Prostate gland (tissue), 2 donors: ENCODE results near the gene GRB7. TPM values are rescaled to one million over a fixed set of nuclear protein-coding genes. Genes with fewer than 3 reads are reported as not detected.

Experiments used
- DNase-seq: peaks from one replicate; pipeline ENCODE4 v3.0.0-alpha.2; 2019; ENCODE audit warnings: low spot score
- H3K27ac ChIP-seq, 2 donors: fragments of 200-600 bp; sonication (generic); 2 replicates each; pipeline ENCODE4 v1.5.1; 2017 to 2019
- H3K27me3 ChIP-seq: fragments of 200-600 bp; sonication (generic); replicated peaks from 2 replicates; pipeline ENCODE4 v1.5.1; 2019; ENCODE audit not compliant: insufficient read depth
- H3K36me3 ChIP-seq, 2 donors: fragments of 200-600 bp; sonication (generic); 1 replicate in 1 of 2; 2 replicates in 1 of 2; pipeline versions ENCODE4 v1.5.1 to v1.8.1; 2017 to 2019
- H3K4me1 ChIP-seq: fragments of 200-600 bp; sonication (generic); replicated peaks from 2 replicates; pipeline ENCODE4 v1.5.1; 2019
- H3K4me3 ChIP-seq, 2 donors: fragments of 200-600 bp; sonication (generic); 2 replicates each; pipeline ENCODE4 v1.5.1; 2017 to 2019
- H3K9me3 ChIP-seq: fragments of 200-600 bp; sonication (generic); 2 replicates; pipeline ENCODE4 v1.5.1; 2017
- CTCF ChIP-seq, 4 experiments: fragments of 200-600 bp in 2 of 4; fragments of 450-650 bp in 2 of 4; sonication (generic) in 2 of 4; IDR thresholded peaks; 1 replicate in 3 of 4; 2 replicates in 1 of 4; pipeline ENCODE4 v1.5.1; 2016 to 2019; ENCODE audit warnings: antibody characterized with exemption in 4 of 4, mild to moderate bottlenecking in 2 of 4, moderate library complexity in 2 of 4
- POLR2A ChIP-seq: fragments of 450-650 bp; IDR thresholded peaks from one replicate; pipeline ENCODE4 v1.6.1; 2016; ENCODE audit warnings: antibody characterized with exemption, mild to moderate bottlenecking
- POLR2AphosphoS5 ChIP-seq: sonication (generic); formaldehyde crosslinking; IDR thresholded peaks from one replicate; pipeline ENCODE4 v1.6.1; 2017; ENCODE audit warnings: antibody characterized with exemption
- WGBS: methylation state at CpG from one replicate; pipeline ENCODE4 v1.1.5; 2018; 5-methylcytosine and 5-hydroxymethylcytosine counted together
- intact Hi-C: fragments of 100-400 bp; cut with DNase I; formaldehyde crosslinking; loops from one replicate; pipeline ENCODE4 v1.14.2; 2022
- microRNA-seq: library from miRNA; unstranded; fragments of <30 nt; microRNA quantifications from one replicate; pipeline ENCODE4, GENCODE V29; 2016
- small RNA-seq, 2 donors: library from RNA; depleted of rRNA; stranded (forward); fragments of <200 nt; gene quantifications; one replicate each; pipeline ENCODE3, GENCODE V24; 2016
- total RNA-seq, 2 donors: library from RNA; depleted of rRNA; stranded (reverse); fragments of >200 nt; gene quantifications; one replicate each; pipeline ENCODE4 v1.1.0, GENCODE V29; 2016

The GRB7 gene
- total RNA-seq, 2 donors from 2014 or later: 25.7 to 32.6 TPM

- Histone ChIP-seq H3K4me3 (no peak overlapping the region), H3K4me1 (no peaks in the 10 kb centered on the region), H3K9me3 (no peaks in the 10 kb centered on the region), H3K36me3 (no peaks in the 10 kb centered on the region), H3K27ac (no peak overlapping the region), H3K27me3 (no peaks in the 10 kb centered on the region)
- 93% methylated on average over 2 of the region's 2 CpGs for WGBS
- no peak for TF ChIP-seq POLR2AphosphoS5
- no peak for TF ChIP-seq POLR2A
- no peak for TF ChIP-seq CTCF (IDR thresholded peaks at IDR 0.05)
- DNase-seq: no peak
- intact Hi-C loops: no loop called here
Observed at GRCh38 chr17:39794249-39794970, 56.7 kb downstream of the GRB7 start.

Small RNA genes within 50 kb of the gene (microRNA-seq; reads per million reads assigned to microRNA genes)
- 2.2 reads per million, percentile 31 among the genes with 10 or more reads in this experiment for gene MIR4728

Small RNA genes within 50 kb of the gene (small RNA-seq; reads per million reads assigned to genes)
- 0.20 to 1.1 reads per million in 2 donors for gene MIR4728

Other genes with a start within 250 kb of the GRB7 start
- under 1 TPM in 1 of 2 donors, not detected in 1; 0.17 TPM for gene NEUROD2, start 130.0 kb upstream of the GRB7 start, total RNA-seq
- gene PPP1R1B, start 111.0 kb upstream of the GRB7 start, total RNA-seq: 100 to 1,000 TPM in 1 of 2 donors, 10 to 100 TPM in 1; 69.0 to 108 TPM
- gene STARD3, start 100.8 kb upstream of the GRB7 start, total RNA-seq: 100 to 1,000 TPM in 1 of 2 donors, 10 to 100 TPM in 1; 52.5 to 202 TPM
- 10 to 100 TPM in 1 of 2 donors, 1 to 10 TPM in 1; 4.3 to 44.3 TPM for gene TCAP, start 72.6 kb upstream of the GRB7 start, total RNA-seq
- gene PNMT, start 69.5 kb upstream of the GRB7 start, total RNA-seq: 1 to 10 TPM; 2.7 to 5.8 TPM
- gene PGAP3, start 49.9 kb upstream of the GRB7 start, total RNA-seq: 10 to 100 TPM; 44.6 to 50.0 TPM
- 100 to 1,000 TPM; 112 to 172 TPM for gene ERBB2, start 37.9 kb upstream of the GRB7 start, total RNA-seq
- 100 to 1,000 TPM in 1 of 2 donors, 10 to 100 TPM in 1; 46.5 to 119 TPM for gene MIEN1, start 7.4 kb upstream of the GRB7 start, total RNA-seq
- gene IKZF3, start 126.4 kb downstream of the GRB7 start, total RNA-seq: 1 to 10 TPM in 1 of 2 donors, under 1 TPM in 1; 0.55 to 1.7 TPM
- 10 to 100 TPM in 1 of 2 donors, not detected in 1; 14.8 TPM for gene ZPBP2, start 130.3 kb downstream of the GRB7 start, total RNA-seq
- gene GSDMB, start 180.7 kb downstream of the GRB7 start, total RNA-seq: 10 to 100 TPM in 1 of 2 donors, 1 to 10 TPM in 1; 4.0 to 17.0 TPM
- 10 to 100 TPM; 82.4 to 91.6 TPM for gene ORMDL3, start 189.7 kb downstream of the GRB7 start, total RNA-seq
- not detected for gene LRRC3C, start 189.8 kb downstream of the GRB7 start, total RNA-seq
- 1 to 10 TPM in 1 of 2 donors, not detected in 1; 1.2 TPM for gene GSDMA, start 225.1 kb downstream of the GRB7 start, total RNA-seq
- gene PSMD3, start 242.9 kb downstream of the GRB7 start, total RNA-seq: 100 to 1,000 TPM in 1 of 2 donors, 10 to 100 TPM in 1; 96.4 to 116 TPM